HepG2 (cell line): ENCODE results near the gene EGFR. TPM values are rescaled to one million over a fixed set of nuclear protein-coding genes. Genes with fewer than 3 reads are reported as not detected.

Experiments
- ATAC-seq: fragments of 200-7000 bp; cut with Tn5 transposase; 3 replicates; pipeline ENCODE4 v1.9.1; 2020; ENCODE audit warnings: mild to moderate bottlenecking, moderate library complexity
- BruUV-seq: library from RNA; stranded (reverse); fragments of 400-500 nt; replicated peaks from 2 replicates; lab custom pipeline; 2021; lab: Mats Ljungman, UMichigan
- CTCF ChIA-PET: fragments of 300-600 bp; formaldehyde crosslinking; extraction: SDS; loops from one replicate; lab custom pipeline; 2021; ENCODE audit warnings: low total read pairs, inconsistent platforms, low intra/inter-chr PET ratio; lab: Yijun Ruan, JAX
- POLR2A ChIA-PET: fragments of 350-600 bp; sonication (Branson Sonifier 250); formaldehyde crosslinking; loops from one replicate; lab custom pipeline; 2020; ENCODE audit warnings: antibody characterized with exemption, inconsistent platforms; lab: Yijun Ruan, JAX
- DNase-seq: peaks from one replicate; pipeline ENCODE4 v3.0.0-alpha.2; 2015; ENCODE audit warnings: low spot score
- FAIRE-seq: peaks from 3 replicates; lab custom pipeline; 2011; peaks lifted over from hg19 to GRCh38; lab: Jason Lieb, UNC
- H2AFZ ChIP-seq: one replicate; pipeline ENCODE4 v1.6.1; 2011; ENCODE audit warnings: low read length, inconsistent platforms
- H3K27ac ChIP-seq: fragments of 300-600 bp; 3 replicates; pipeline ENCODE4 v1.8.0; 2011; ENCODE audit warnings: mixed run types, mild to moderate bottlenecking, mixed read lengths, low read length, inconsistent platforms; ENCODE audit not compliant: insufficient read depth; ENCODE audit errors: extremely low read length
- H3K27me3 ChIP-seq, 2 experiments: fragments of 200-600 bp in 1 of 2; 2 replicates in 1 of 2; 3 replicates in 1 of 2; pipeline versions ENCODE4 v1.6.0 to v1.8.0; 2011; ENCODE audit warnings: low read length in 2 of 2, mild to moderate bottlenecking in 2 of 2, moderate library complexity in 2 of 2, inconsistent platforms in 1 of 2; ENCODE audit not compliant: insufficient read depth in 2 of 2, control insufficient read depth in 1 of 2
- H3K36me3 ChIP-seq, 2 experiments: fragments of 200-600 bp in 1 of 2; replicated peaks in 1 of 2; 2 replicates in 1 of 2; 3 replicates in 1 of 2; pipeline versions ENCODE4 v1.5.1 to v1.8.0; 2011; ENCODE audit warnings: low read length in 2 of 2, inconsistent platforms in 1 of 2; ENCODE audit not compliant: insufficient read depth in 2 of 2, control insufficient read depth in 1 of 2
- H3K4me1 ChIP-seq: 2 replicates; pipeline ENCODE4 v1.5.1; 2012; ENCODE audit warnings: low read length, inconsistent platforms; ENCODE audit not compliant: insufficient read depth
- H3K4me2 ChIP-seq: 2 replicates; pipeline ENCODE4 v1.6.0; 2011; ENCODE audit warnings: low read depth, low read length, inconsistent platforms
- H3K4me3 ChIP-seq, 3 experiments: fragments of 200-600 bp in 1 of 3; sonication (generic), shearing (Covaris generic) in 1 of 3; replicated peaks in 1 of 3; 2 replicates each; pipeline ENCODE4 v1.5.1; 2011 to 2016; ENCODE audit warnings: low read length in 3 of 3, inconsistent platforms in 2 of 3, low read depth in 2 of 3, mild to moderate bottlenecking in 2 of 3, control low read depth in 1 of 3, mixed read lengths in 1 of 3; ENCODE audit not compliant: insufficient read depth in 1 of 3
- H3K79me2 ChIP-seq: one replicate; pipeline ENCODE4 v1.6.1; 2011; ENCODE audit warnings: low read length, inconsistent platforms; ENCODE audit not compliant: insufficient read depth
- H3K9ac ChIP-seq: 2 replicates; pipeline ENCODE4 v1.6.0; 2011; ENCODE audit warnings: mild to moderate bottlenecking, low read depth, low read length, inconsistent platforms; ENCODE audit not compliant: insufficient read depth
- H3K9me3 ChIP-seq: 2 replicates; pipeline ENCODE4 v1.5.1; 2012; ENCODE audit warnings: mild to moderate bottlenecking, low read length
- H4K20me1 ChIP-seq: 2 replicates; pipeline ENCODE4 v1.6.0; 2011; ENCODE audit warnings: inconsistent platforms, mild to moderate bottlenecking, low read length, moderate library complexity; ENCODE audit not compliant: insufficient read depth
- CHD2 ChIP-seq: IDR thresholded peaks from 2 replicates; pipeline ENCODE4 v1.6.1; 2011; ENCODE audit warnings: low read depth, low read length, improper control_type of control experiment
- MIER3 ChIP-seq: IDR thresholded peaks from 2 replicates; pipeline ENCODE4 v1.6.1; 2016; ENCODE audit warnings: missing compliant biosample characterization, borderline replicate concordance
- NFIB ChIP-seq: sonication (generic); formaldehyde crosslinking; IDR thresholded peaks from 2 replicates; pipeline ENCODE4 v1.9.0; 2021; ENCODE audit warnings: missing genetic modification reagents, mild to moderate bottlenecking, borderline replicate concordance
- SETDB1 ChIP-seq: sonication (generic); formaldehyde crosslinking; IDR thresholded peaks from 2 replicates; pipeline ENCODE4 v1.5.1; 2020; ENCODE audit warnings: missing genetic modification reagents, mild to moderate bottlenecking, borderline replicate concordance
- ZNF557 ChIP-seq: sonication (generic); formaldehyde crosslinking; IDR thresholded peaks from 2 replicates; pipeline ENCODE4 v1.4.0; 2020; ENCODE audit warnings: missing genetic modification reagents
- ZNF839 ChIP-seq: sonication (generic); formaldehyde crosslinking; IDR thresholded peaks from 2 replicates; pipeline ENCODE4 v1.4.0; 2020; ENCODE audit warnings: missing genetic modification reagents, mild to moderate bottlenecking, borderline replicate concordance
- WGBS: methylation state at CpG from one replicate; pipeline ENCODE4 v1.1.6; 2017; ENCODE audit warnings: low lambda C conversion rate; 5-methylcytosine and 5-hydroxymethylcytosine counted together
- in situ Hi-C: cut with HindIII; loops from 2 replicates; pipeline ENCODE4 v1.10.0; 2017; ENCODE audit warnings: low pct_unique_long_range_greater_than_20kb; ENCODE audit not compliant: extremely low pct_ligation_motif_present
- intact Hi-C: fragments of 100-400 bp; cut with micrococcal nuclease; formaldehyde crosslinking; loops from one replicate; pipeline ENCODE4 v1.10.0; 2022; ENCODE audit not compliant: unreplicated experiment
- polyA plus RNA-seq, 8 experiments: library from polyadenylated mRNA; depleted of rRNA in 3 of 8; stranded (reverse) in 7 of 8; unstranded in 1 of 8; fragments of >200 nt; fragmentation: Illumina TruSeq in 4 of 8; extraction: Trizol in 4 of 8; gene quantifications; 2 replicates each; pipeline versions ENCODE4 v1.2.1 to v1.2.3, GENCODE V29; 2011 to 2016; ENCODE audit warnings: low read depth in 4 of 8, missing spikeins in 1 of 8, mixed read lengths in 1 of 8; ENCODE audit not compliant: insufficient read depth in 1 of 8
- total RNA-seq, 5 experiments: library from RNA; depleted of rRNA; stranded (reverse); fragments of >200 nt; fragmentation: Illumina TruSeq; extraction: Trizol; gene quantifications; 2 replicates each; pipeline ENCODE4 v1.2.3, GENCODE V29; 2016; ENCODE audit warnings: low read depth in 1 of 5
- TF ChIP-seq, protein P1 (sequence below): sonication (generic); formaldehyde crosslinking; IDR thresholded peaks from 2 replicates; pipeline ENCODE4 v1.8.0; 2023; ENCODE audit warnings: mild to moderate bottlenecking, missing genetic modification reagents
- TF ChIP-seq, protein P2 (sequence below): sonication (generic); formaldehyde crosslinking; IDR thresholded peaks from 2 replicates; pipeline ENCODE4 v1.8.1; 2023; ENCODE audit warnings: mild to moderate bottlenecking, inconsistent platforms, moderate library complexity, missing genetic modification reagents, borderline replicate concordance
- TF ChIP-seq, protein P3 (sequence below): sonication (generic); formaldehyde crosslinking; IDR thresholded peaks from 2 replicates; pipeline ENCODE4 v1.5.0; 2020; ENCODE audit warnings: mild to moderate bottlenecking, missing genetic modification reagents, moderate library complexity
- TF ChIP-seq, protein P4 (sequence below): sonication (generic); formaldehyde crosslinking; IDR thresholded peaks from 2 replicates; pipeline ENCODE4 v1.4.0; 2020; ENCODE audit warnings: mild to moderate bottlenecking, missing genetic modification reagents, borderline replicate concordance

The EGFR gene
- total and polyA plus RNA-seq, 2 of the 13 experiments (the other 11 are each of a cell fraction or from before 2014, with no cell fraction given): 7.0 to 10.0 TPM

DNA sequence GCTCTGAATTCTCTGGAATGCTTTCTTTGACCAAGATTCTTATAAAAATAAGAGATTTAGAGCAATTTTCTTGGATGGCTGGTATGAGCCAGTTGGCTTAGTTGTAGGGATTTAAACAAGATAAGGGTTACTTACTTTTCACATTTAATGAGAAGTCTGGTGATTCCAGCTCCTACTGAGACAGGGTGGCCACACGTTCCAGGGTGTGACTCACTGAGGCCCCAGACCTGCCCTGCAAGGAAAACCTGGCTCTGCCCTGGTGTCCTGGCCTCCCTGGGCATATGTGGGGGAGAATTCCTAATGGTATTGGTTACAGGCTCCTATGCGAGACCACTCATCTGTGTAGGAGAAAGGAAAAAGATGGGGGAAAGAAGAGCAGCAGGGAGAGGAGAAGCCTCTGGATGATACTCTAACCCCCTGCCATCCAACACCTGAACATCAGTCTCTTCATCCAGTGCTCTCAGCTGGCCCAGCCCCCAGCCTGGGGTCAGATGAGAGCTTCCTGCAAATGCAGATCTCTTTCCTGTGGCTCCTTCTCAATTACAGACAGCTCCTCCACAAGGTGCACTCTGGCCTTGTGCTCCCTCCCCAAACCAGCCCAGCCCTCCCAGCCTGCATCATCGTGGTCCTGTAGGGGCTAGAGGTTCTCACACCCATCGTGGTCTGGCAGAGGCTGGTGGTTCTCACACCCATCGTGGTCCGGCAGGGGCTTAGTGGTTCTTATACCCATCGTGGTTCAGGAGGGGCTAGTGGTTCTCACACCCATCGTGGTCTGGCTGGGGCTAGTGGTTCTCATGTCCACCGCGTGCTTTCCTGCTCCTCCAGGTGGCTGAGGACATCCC is 139.9 kb downstream of the EGFR start:
- TF ChIP-seq MIER3 (CRISPR knock-in tag) (no peak), CHD2 (no peak)
- TF ChIP-seq, protein P1, sequence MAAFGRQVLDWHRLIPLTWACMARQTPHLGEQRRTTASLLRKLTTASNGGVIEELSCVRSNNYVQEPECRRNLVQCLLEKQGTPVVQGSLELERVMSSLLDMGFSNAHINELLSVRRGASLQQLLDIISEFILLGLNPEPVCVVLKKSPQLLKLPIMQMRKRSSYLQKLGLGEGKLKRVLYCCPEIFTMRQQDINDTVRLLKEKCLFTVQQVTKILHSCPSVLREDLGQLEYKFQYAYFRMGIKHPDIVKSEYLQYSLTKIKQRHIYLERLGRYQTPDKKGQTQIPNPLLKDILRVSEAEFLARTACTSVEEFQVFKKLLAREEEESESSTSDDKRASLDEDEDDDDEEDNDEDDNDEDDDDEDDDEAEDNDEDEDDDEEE: no peak
- H3K9ac ChIP-seq: no peak overlapping the region
- H3K79me2 ChIP-seq: no peaks in the 10 kb centered on the region
- FAIRE-seq: no peak
- H2AFZ ChIP-seq: no peak overlapping the region
- no peaks in the 10 kb centered on the region for H3K27me3 ChIP-seq
- no peaks in the 10 kb centered on the region for H3K9me3 ChIP-seq
- H3K4me2 ChIP-seq: no peak overlapping the region
- intact Hi-C loops (no loop called here), in situ Hi-C loops (no loop called here)
- H3K4me1 ChIP-seq: no peaks in the 10 kb centered on the region
- H3K27ac ChIP-seq: no peak overlapping the region
- H3K4me3 ChIP-seq: no peak overlapping the region
- DNase-seq: no peak
- H4K20me1 ChIP-seq: no peaks in the 10 kb centered on the region
- ATAC-seq: no peak
- no TSS peak for BruUV-seq
- H3K36me3 ChIP-seq: peaks cover 0 to 14% of the 10 kb centered on the region in 2 experiments; a peak in 1 of 5 replicates
- CTCF ChIA-PET: no interaction called here
- 81% methylated on average over 8 of the region's 10 CpGs for WGBS
- POLR2A ChIA-PET: no interaction called here

DNA sequence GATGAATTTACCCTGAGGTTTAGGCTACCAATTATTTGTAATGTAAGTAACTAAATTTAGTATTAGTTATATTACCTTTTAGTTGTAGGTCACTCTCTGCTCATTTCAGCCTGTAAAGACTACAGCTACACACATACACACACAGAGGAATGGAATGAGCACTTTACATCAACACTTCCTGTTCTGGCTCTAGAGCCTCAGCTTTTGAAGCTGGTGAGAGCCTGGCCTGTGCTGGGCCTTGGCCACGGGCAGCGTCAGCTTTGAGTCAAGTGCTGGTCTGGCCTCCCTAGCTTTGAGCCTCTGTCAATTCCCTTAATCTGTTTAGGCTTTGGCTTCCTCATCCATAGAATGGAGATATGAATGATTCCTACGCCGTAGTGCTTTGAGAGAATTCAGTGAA is 141.7 kb downstream of the EGFR start:
- H3K4me3 ChIP-seq: no peak overlapping the region
- no TSS peak for BruUV-seq
- H4K20me1 ChIP-seq: no peaks in the 10 kb centered on the region
- H2AFZ ChIP-seq: no peak overlapping the region
- no peak for DNase-seq
- H3K79me2 ChIP-seq: no peaks in the 10 kb centered on the region
- no peak for FAIRE-seq
- intact Hi-C loops (no loop called here), in situ Hi-C loops (no loop called here)
- no peak for ATAC-seq
- H3K9ac ChIP-seq: no peak overlapping the region
- H3K27me3 ChIP-seq: no peaks in the 10 kb centered on the region
- TF ChIP-seq ZNF557 (CRISPR knock-in tag) (no peak), SETDB1 (CRISPR knock-in tag) (no peak), ZNF839 (CRISPR knock-in tag) (no peak), NFIB (CRISPR knock-in tag) (no peak)
- TF ChIP-seq, protein P2, sequence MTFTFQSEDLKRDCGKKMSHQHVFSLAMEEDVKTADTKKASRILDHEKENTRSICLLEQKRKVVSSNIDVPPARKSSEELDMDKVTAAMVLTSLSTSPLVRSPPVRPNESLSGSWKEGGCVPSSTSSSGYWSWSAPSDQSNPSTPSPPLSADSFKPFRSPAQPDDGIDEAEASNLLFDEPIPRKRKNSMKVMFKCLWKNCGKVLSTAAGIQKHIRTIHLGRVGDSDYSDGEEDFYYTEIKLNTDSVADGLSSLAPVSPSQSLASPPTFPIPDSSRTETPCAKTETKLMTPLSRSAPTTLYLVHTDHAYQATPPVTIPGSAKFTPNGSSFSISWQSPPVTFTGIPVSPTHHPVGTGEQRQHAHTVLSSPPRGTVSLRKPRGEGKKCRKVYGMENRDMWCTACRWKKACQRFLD: no peak
- TF ChIP-seq, protein P3, sequence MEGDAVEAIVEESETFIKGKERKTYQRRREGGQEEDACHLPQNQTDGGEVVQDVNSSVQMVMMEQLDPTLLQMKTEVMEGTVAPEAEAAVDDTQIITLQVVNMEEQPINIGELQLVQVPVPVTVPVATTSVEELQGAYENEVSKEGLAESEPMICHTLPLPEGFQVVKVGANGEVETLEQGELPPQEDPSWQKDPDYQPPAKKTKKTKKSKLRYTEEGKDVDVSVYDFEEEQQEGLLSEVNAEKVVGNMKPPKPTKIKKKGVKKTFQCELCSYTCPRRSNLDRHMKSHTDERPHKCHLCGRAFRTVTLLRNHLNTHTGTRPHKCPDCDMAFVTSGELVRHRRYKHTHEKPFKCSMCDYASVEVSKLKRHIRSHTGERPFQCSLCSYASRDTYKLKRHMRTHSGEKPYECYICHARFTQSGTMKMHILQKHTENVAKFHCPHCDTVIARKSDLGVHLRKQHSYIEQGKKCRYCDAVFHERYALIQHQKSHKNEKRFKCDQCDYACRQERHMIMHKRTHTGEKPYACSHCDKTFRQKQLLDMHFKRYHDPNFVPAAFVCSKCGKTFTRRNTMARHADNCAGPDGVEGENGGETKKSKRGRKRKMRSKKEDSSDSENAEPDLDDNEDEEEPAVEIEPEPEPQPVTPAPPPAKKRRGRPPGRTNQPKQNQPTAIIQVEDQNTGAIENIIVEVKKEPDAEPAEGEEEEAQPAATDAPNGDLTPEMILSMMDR (CRISPR knock-in tag): no peak
- TF ChIP-seq, protein P4, sequence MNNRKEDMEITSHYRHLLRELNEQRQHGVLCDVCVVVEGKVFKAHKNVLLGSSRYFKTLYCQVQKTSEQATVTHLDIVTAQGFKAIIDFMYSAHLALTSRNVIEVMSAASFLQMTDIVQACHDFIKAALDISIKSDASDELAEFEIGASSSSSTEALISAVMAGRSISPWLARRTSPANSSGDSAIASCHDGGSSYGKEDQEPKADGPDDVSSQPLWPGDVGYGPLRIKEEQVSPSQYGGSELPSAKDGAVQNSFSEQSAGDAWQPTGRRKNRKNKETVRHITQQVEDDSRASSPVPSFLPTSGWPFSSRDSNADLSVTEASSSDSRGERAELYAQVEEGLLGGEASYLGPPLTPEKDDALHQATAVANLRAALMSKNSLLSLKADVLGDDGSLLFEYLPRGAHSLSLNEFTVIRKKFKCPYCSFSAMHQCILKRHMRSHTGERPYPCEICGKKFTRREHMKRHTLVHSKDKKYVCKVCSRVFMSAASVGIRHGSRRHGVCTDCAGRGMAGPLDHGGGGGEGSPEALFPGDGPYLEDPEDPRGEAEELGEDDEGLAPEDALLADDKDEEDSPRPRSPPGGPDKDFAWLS (CRISPR knock-in tag): no peak
- no peak overlapping the region for H3K4me2 ChIP-seq
- 96% methylated on average over 4 of the region's 4 CpGs for WGBS
- ChIA-PET POLR2A (no interaction called here), CTCF (no interaction called here)
- H3K27ac ChIP-seq: no peak overlapping the region
- no peaks in the 10 kb centered on the region for H3K9me3 ChIP-seq
- peaks cover 0 to 14% of the 10 kb centered on the region in 2 experiments; a peak in 1 of 5 replicates for H3K36me3 ChIP-seq
- no peaks in the 10 kb centered on the region for H3K4me1 ChIP-seq
